SK-N-SH treated with all-trans-retinoic acid at 6 μM for 48 hours (cell line): Measurements from ENCODE around the gene TDRD3.

Source experiments
- ATAC-seq: fragments of 200-7000 bp; cut with Tn5 transposase; 3 replicates; pipeline ENCODE4 v1.9.1; 2020; ENCODE audit warnings: mild to moderate bottlenecking, moderate library complexity
- GLIS3 ChIP-seq: fragments of 250-450 bp; sonication (Bioruptor Pico); IDR thresholded peaks from 2 replicates; pipeline ENCODE4 v1.5.0; 2020; ENCODE audit warnings: mild to moderate bottlenecking, moderate library complexity
- ISL1 ChIP-seq: fragments of 250-450 bp; sonication (Bioruptor Pico); IDR thresholded peaks from 2 replicates; pipeline ENCODE4 v2.1.2; 2022; ENCODE audit warnings: mild to moderate bottlenecking, moderate library complexity
- PPARA ChIP-seq: fragments of 250-450 bp; sonication (Bioruptor Pico); IDR thresholded peaks from 2 replicates; pipeline ENCODE4 v1.5.0; 2020; ENCODE audit warnings: mild to moderate bottlenecking, borderline replicate concordance
- ZNF70 ChIP-seq: fragments of 450-650 bp; formaldehyde crosslinking; IDR thresholded peaks from 2 replicates; pipeline ENCODE4 v1.5.0; 2020; ENCODE audit warnings: mild to moderate bottlenecking, moderate library complexity
- TF ChIP-seq, protein P1 (sequence below): fragments of 250-450 bp; sonication (Bioruptor Pico); IDR thresholded peaks from 2 replicates; pipeline ENCODE4 v1.5.0; 2020; ENCODE audit warnings: mild to moderate bottlenecking, moderate library complexity
- TF ChIP-seq, protein P2 (sequence below): fragments of 250-450 bp; sonication (Bioruptor Pico); IDR thresholded peaks from 2 replicates; pipeline ENCODE4 v1.5.1; 2021; ENCODE audit warnings: mild to moderate bottlenecking, moderate library complexity
- TF ChIP-seq, protein P3 (sequence below): fragments of 250-450 bp; sonication (Bioruptor Pico); IDR thresholded peaks from 2 replicates; pipeline ENCODE4 v1.5.1; 2020; ENCODE audit warnings: low read depth, mild to moderate bottlenecking, moderate library complexity

Gene TDRD3

DNA sequence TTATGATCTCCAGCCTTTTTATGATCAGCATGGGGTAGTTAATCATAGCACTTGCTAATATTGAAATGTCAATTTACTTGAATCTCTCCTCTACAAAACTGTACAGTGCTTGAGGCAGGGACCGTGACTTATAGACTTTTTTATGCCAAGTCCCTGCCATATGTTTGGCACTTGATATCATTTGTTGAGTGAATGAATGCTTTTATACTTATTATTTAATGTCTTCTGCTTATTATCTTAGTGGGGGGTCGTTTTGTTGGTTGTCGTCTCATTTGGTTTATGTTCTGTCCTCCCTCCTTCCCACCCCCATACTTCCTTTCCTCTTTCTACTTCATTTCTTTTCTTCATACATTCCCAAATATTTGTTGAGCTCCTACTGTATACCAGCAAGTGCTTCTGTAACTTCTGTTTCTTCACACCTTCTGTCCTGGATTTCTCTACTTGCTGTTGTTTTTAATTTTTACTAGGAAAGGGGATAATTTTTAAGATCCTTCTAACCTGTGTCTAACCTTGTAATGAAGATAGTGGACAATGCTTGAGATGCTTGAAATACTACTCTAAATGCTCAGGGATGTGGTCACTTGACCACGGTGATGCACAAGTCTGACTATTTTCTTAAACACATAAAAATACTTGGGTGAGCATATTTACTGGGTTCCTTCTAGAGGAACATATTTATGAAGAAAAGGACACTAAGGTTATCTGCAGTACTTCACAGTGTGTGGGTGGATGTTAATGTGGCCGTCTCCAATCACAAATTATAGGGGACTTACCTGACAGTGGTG is 223.8 kb downstream of the TDRD3 start (continued):
- TF ChIP-seq, protein P1, sequence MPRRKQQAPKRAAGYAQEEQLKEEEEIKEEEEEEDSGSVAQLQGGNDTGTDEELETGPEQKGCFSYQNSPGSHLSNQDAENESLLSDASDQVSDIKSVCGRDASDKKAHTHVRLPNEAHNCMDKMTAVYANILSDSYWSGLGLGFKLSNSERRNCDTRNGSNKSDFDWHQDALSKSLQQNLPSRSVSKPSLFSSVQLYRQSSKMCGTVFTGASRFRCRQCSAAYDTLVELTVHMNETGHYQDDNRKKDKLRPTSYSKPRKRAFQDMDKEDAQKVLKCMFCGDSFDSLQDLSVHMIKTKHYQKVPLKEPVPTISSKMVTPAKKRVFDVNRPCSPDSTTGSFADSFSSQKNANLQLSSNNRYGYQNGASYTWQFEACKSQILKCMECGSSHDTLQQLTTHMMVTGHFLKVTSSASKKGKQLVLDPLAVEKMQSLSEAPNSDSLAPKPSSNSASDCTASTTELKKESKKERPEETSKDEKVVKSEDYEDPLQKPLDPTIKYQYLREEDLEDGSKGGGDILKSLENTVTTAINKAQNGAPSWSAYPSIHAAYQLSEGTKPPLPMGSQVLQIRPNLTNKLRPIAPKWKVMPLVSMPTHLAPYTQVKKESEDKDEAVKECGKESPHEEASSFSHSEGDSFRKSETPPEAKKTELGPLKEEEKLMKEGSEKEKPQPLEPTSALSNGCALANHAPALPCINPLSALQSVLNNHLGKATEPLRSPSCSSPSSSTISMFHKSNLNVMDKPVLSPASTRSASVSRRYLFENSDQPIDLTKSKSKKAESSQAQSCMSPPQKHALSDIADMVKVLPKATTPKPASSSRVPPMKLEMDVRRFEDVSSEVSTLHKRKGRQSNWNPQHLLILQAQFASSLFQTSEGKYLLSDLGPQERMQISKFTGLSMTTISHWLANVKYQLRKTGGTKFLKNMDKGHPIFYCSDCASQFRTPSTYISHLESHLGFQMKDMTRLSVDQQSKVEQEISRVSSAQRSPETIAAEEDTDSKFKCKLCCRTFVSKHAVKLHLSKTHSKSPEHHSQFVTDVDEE (CRISPR knock-in tag) = no peak

DNA sequence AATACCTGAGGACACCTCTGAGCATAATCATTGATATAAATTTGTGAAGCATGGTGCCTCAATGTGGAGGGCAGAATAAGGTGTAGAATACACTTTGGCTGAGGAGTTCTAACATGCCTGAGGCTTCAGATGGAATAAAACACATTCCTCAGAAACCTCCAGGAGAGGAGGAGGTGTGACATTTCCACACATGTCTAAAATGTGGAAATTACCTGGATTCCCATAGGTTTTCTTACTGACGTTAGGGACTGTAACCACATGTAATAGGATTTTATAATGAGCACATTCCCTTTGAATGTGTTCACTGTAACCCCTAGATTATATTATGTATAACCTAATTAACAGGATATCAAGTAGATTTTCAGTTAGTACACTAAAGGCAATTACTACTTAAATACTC is 226.1 kb downstream of the TDRD3 start:
- ATAC-seq = no peak
- TF ChIP-seq GLIS3 (CRISPR knock-in tag) (no peak), ISL1 (CRISPR knock-in tag) (no peak), PPARA (CRISPR knock-in tag) (no peak), ZNF70 (no peak)
- TF ChIP-seq, protein P2, sequence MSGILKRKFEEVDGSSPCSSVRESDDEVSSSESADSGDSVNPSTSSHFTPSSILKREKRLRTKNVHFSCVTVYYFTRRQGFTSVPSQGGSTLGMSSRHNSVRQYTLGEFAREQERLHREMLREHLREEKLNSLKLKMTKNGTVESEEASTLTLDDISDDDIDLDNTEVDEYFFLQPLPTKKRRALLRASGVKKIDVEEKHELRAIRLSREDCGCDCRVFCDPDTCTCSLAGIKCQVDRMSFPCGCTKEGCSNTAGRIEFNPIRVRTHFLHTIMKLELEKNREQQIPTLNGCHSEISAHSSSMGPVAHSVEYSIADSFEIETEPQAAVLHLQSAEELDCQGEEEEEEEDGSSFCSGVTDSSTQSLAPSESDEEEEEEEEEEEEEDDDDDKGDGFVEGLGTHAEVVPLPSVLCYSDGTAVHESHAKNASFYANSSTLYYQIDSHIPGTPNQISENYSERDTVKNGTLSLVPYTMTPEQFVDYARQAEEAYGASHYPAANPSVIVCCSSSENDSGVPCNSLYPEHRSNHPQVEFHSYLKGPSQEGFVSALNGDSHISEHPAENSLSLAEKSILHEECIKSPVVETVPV (CRISPR knock-in tag) = no peak
- TF ChIP-seq, protein P3, sequence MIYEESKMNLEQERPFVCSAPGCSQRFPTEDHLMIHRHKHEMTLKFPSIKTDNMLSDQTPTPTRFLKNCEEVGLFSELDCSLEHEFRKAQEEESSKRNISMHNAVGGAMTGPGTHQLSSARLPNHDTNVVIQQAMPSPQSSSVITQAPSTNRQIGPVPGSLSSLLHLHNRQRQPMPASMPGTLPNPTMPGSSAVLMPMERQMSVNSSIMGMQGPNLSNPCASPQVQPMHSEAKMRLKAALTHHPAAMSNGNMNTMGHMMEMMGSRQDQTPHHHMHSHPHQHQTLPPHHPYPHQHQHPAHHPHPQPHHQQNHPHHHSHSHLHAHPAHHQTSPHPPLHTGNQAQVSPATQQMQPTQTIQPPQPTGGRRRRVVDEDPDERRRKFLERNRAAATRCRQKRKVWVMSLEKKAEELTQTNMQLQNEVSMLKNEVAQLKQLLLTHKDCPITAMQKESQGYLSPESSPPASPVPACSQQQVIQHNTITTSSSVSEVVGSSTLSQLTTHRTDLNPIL (CRISPR knock-in tag) = no peak
- TF ChIP-seq, all 23 proteins: peak for 0
